Stimulated activated CD4-positive, alpha-beta T cell treated with anti-CD3 and anti-CD28 coated beads, Interleukin-1b, Interleukin-23, amount 100 ng/mL, for 4 hours (primary cell): ENCODE data around the gene PYCR2.
"Not testable (repeated sequence)": the region's sequence is repeated elsewhere in the genome, so short reads cannot be mapped to it uniquely, and the experiment has no call there.

ENCODE experiments used
- DNase-seq, 2 donors: peaks; one replicate each; pipeline ENCODE4 v3.0.0-alpha.2; 2020; ENCODE audit warnings: low read depth in 2 of 2

PYCR2 gene

GRCh38 chr1:225942574-225942973 is 18.5 kb upstream of the PYCR2 start:
- no peak for DNase-seq

DNA sequence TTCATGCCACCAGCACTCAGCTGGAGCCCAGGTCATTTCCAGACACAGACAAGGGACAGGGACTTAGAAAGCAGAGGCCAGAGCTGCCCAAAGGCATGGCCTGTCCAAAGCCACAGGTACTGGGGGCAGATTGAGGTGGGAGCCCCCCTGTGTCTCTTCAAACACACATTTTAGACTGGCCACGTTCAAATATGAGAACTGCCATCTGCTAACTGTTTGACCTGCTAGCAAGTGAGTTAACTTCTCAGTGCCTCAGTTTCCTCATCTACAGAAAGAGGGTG is 17.8 kb upstream of the PYCR2 start:
- no peak for DNase-seq

- DNase-seq: no peak
These were observed 17.3 kb upstream of the PYCR2 start, which contains the start of gene LEFTY2 for GRCh38 chr1:225941187-225941941. Gene LEFTY2 (minus strand): TSS chr1:225941220. CDS start chr1:225941140, 80 bp downstream.

- DNase-seq: no peak
These were observed 16.5 kb upstream of the PYCR2 start for GRCh38 chr1:225940385-225941151.

DNA sequence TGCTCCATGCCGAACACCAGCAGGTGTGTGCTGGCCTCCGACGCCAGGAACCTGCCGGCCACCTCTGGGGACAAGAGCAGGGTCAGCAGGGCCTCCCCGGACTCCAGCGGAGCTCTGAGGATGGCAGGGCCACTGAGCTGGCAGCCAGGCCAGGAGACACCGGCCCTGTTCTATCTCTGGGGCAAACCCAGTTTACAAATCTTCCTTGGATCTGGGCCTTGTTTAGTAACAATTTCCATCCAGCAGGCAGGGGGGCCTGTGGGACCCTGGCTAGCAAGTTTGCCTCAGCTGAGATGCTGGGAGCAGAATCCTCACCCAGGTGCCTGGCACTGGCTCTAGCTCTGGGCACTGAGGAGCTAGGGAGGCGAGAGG is 15.9 kb upstream of the PYCR2 start:
- DNase-seq: not testable (repeated sequence)

- DNase-seq: not testable (repeated sequence)
These were observed 15.3 kb upstream of the PYCR2 start for GRCh38 chr1:225939097-225939938.

DNA sequence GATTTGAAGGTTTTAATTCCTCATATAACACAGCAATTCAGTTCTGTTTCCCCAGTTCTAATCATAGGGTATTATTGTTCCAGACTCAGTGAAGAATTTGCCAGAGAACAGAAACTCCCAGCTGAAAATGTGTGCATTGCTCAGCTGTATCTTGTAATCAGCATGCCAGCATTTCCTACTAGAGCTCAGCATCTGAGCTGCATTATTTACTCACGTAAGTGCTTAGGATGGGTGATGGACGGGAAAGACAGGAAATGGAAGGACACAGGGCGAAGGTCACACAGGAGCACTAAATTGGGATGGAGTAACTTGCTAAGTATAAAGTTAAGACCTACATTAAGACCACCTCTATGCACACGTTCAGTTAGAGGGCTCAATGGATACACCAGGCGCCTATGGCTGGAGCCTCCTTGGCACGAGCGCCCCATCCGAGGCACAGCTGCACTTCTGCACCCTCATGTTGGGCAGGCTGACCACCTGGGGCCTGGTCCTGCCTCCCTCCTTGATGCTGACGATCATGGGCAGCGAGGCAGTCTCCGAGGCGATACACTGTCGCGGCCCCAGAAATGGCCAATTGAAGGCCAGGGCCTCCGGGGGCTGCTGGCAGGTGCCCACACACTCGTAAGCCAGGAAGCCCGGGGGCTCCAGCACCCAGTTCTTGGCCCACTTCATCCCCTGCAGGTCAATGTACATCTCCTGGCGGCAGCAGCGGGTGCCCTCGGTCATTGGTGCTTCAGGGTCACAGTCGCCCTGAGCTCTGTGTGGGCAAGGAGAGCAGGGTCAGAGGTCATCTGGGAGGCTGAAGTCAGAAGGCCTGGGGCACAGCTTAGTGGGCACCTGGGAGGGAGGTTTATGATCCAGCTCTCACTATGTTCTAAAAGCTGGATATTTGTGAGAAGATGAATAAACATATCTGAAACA is 13.3 kb upstream of the PYCR2 start:
- no peak for DNase-seq

GRCh38 chr1:225936523-225936922 is 12.5 kb upstream of the PYCR2 start:
- no peak for DNase-seq

GRCh38 chr1:225936086-225936485 is 12.0 kb upstream of the PYCR2 start:
- not testable (repeated sequence) for DNase-seq

DNA sequence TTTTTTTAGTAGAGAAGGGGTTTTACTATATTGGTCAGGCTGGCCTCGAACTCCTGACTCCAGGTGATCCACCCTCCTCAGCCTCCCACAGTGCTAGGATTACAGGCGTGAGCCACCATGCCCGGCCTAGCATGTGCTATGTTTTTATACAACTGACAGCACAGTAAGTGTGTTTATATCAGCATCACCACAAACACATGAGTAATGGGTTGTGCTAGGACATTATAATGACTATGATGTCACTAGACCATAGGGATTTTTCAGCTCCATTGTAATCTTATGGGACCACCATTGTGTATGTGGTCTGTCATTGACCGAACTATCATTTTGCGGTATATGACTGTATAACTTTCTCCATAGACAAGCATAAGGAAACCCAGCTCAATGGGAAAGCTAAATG is 10.7 kb upstream of the PYCR2 start:
- no peak for DNase-seq

GRCh38 chr1:225933072-225933471 is 9.0 kb upstream of the PYCR2 start:
- no peak for DNase-seq

DNA sequence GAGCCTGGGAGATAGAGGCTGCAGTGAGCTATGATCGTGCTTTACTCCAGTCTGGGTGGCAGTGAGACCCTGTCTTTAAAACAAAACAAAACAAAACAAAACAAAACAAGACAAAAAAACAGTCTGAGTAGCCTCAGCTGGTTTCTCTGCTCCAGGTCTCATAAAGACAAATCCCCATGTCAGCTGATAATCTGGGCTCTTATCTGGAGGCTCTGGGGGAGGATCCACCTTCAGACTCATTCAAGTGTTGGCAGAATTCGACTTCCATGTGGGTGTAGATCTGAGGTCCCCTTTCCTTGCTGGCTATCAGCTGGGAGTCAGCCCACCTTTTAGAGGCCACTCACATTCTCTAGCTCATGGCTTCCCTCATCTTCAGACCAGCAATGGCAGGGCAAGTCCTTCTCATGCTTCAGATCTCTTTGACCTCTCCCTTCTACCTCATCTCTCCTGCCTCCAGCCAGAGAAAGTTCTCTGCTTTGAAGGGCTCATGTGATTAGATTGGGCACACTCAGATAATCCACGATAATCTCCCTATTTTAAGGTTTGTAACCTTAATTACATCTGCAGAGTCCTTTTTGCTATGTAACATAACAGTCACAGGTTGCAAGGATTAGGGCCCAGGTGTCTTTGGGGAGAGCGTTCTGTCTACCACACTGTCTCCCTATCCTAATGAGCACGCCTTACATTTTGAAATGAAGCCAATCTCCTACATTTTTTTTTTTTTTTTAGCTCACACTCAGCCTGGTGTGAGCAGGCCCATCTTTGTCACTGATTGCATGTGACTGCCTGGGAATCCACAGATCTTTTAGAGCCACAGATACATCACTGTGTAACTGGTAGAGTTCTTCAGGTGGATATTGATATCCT is 7.5 kb upstream of the PYCR2 start:
- no peak for DNase-seq

- no peak for DNase-seq
These were observed 6.5 kb upstream of the PYCR2 start for GRCh38 chr1:225930566-225930965.

- DNase-seq: not testable (repeated sequence)
These were observed 5.4 kb upstream of the PYCR2 start for GRCh38 chr1:225929462-225929861.

GRCh38 chr1:225928186-225929175 is 4.4 kb upstream of the PYCR2 start:
- no peak for DNase-seq

DNA sequence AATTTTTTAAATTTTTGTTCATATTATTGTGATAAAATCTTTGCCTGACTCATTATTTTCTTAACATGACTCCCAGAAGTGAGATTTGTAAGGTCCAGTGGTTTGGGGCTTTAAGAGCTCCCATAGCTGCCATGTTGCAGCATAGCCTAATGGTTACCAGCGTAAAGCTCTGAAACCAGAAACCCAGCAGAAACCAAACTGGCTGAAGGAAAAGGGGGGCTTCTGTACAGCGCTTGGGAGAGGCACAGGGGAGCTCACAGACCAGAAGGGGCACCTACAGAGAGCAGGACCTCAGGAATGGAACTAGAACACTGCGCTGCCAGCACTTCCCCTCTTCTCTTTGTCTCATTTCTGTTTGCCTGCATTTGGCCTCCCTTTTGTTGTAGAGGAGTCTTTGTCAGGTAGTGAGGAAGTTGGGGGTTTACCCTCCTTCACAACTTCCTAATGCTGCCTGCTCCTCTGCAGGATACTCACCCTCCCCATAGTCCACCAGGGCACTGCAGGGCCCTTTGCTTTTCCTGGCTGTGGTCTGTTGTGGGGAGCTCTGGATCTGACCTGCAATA is 2.6 kb upstream of the PYCR2 start:
- no peak for DNase-seq

DNA sequence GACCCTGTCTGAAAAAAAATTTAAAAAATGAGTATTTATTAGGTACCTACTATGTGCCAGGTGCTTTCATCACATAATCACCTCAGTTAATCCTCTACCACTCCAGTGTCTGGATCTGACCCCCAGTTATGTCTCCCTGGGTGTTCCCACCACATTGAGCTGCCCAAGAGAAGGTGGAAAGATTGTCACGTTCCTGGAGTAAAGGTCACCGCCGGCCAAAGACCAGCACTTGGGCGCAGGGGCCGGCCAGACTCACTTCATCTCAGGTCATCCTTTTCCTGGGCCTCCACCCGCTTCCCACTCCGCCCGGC is 714 bp downstream of the PYCR2 start:
- DNase-seq: no peak

DNA sequence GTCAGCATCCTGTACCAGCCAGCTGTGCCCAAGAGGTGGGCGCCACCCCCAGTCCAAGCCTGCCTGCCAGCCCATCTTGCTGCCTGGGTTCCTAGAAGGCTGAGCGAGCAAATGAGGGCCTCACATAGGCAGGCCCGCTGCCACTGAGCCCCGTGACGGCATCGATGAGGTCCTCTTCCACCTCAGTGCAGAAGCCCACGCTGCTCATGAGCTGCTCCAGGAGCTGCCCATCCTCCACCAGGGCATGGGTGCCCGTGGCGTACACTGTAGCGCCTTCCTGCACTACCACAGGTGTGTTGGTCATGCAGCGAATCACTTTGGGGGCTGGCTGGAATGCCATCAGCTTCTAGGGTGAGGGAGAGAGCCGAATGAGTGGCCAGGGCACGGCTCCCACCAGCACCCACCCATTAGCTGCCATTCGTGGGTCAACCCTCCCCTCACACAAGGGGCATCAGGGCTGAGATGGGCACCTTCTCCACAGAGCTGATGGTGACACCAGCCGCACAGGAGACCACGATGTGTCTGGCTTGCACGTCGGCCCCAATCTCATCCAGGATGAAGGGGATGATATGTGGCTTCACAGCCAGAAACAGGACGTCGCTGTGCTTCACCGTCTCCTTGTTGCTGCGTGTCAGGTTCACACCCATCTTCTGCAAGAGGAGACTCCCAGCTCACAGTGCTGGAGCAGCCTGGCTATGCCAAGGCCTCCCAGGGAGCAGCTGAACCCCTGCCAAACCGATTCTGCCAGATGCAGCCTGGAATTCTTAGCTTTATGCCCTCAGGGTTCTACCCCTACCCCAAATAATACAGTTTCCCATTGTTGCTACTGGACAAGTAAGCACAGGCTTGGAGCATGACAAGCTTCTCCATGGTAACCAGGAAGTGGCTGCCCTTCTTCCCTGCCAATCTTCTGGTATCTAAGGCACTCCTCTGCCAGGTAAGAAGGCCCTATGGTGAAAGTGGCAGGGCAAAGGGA is 2.0 kb downstream of the PYCR2 start:
- DNase-seq: no peak
